ENCODE results near the gene PLCB1. TPM values are rescaled to one million over a fixed set of nuclear protein-coding genes. Genes with fewer than 3 reads are reported as not detected.

The PLCB1 gene
- total and polyA plus RNA-seq, 2 of the 4 experiments (the other 2 are of a cell fraction), result 5.6 to 16.1 TPM

DNA sequence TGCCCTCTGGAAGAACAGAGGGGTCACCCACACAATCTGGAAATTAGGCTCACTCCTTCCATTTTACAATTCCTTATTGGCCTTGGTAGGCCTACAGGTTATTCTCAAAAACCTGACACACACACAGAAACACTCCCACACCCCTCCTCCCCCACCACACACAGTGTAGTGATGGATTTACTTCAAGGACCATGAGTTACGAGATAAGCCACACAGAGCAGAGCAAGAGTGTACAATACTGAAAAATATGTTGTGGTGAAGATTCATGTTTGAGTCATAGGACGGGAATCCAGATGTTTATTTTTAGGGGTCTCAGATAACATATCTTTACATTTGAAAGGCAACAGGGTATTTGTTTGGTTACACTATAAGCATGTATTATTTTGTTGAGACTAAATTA lies 291.9 kb downstream of the PLCB1 start:
- BruUV-seq (replicated peaks), result no TSS peak
- POLR2A ChIA-PET (ENCODE audit: unreplicated experiment), result no interaction called here
- Histone ChIP-seq H3K18ac (ENCODE audit: low read depth, low read length) (no peak overlapping the region; the same call in 1 of the 2 replicates), H2BK15ac (ENCODE audit: low read depth, low read length) (0 out of 3 replicates have a peak overlapping the region, but pooled peaks have one; percentile 22), H3K27me3 (ENCODE audit: control insufficient read depth, insufficient read depth, low read length) (no peaks in the 10 kb centered on the region), H4K5ac (ENCODE audit: low read depth, low read length) (no peak overlapping the region), H2AK5ac (ENCODE audit: low read depth, low read length) (no peak overlapping the region), H3K9me1 (ENCODE audit: insufficient read depth, low read length) (peaks cover 4% of the 10 kb centered on the region; the same call in 1 of the 2 replicates), H2AFZ (replicated peaks; ENCODE audit: low read length, poor library complexity) (no peak overlapping the region), H2BK20ac (ENCODE audit: low read depth, low read length) (peak overlapping the region; percentile 45; the same call in 1 of the 2 replicates), H3K9me3 (ENCODE audit: control insufficient read depth, insufficient read depth, low read length) (no peaks in the 10 kb centered on the region), H2BK5ac (ENCODE audit: low read depth, low read length, poor library complexity, severe bottlenecking) (no peak overlapping the region), H4K91ac (ENCODE audit: insufficient read depth, low read depth, low read length) (no peak overlapping the region; the same call in 1 of the 2 replicates), H4K20me1 (ENCODE audit: insufficient read depth, low read length) (no peaks in the 10 kb centered on the region), H2BK120ac (ENCODE audit: low read depth, low read length) (peak overlapping the region; percentile 32; the same call in 1 of the 2 replicates), H3K4me1 (ENCODE audit: control insufficient read depth, insufficient read depth, low read length) (peaks cover 6% of the 10 kb centered on the region; the same call in 1 of the 2 replicates), H4K8ac (ENCODE audit: low read depth in 2 of 2, low read length in 2 of 2) (peak overlapping the region in 1 of 2 experiments; percentile 44; a peak in 1 of 4 replicates), H3K23ac (ENCODE audit: low read depth, low read length) (no peak overlapping the region), H3K9ac (ENCODE audit: low read depth, low read length) (no peak overlapping the region), H3K4me3 (ENCODE audit: insufficient read depth, low read depth, low read length) (no peak overlapping the region), H3K4ac (ENCODE audit: low read depth, low read length) (0 out of 2 replicates have a peak overlapping the region, but pooled peaks have one; percentile 14), H2AK9ac (replicated peaks; ENCODE audit: low read depth, low read length, poor library complexity) (no peak overlapping the region), H3K27ac (ENCODE audit: insufficient read depth, low read length) (no peak overlapping the region), H3K56ac (ENCODE audit: extremely low read depth, insufficient read depth, low read length) (no peak overlapping the region), H3K4me2 (ENCODE audit: low read depth, low read length) (peak overlapping the region; percentile 10; the same call in 1 of the 2 replicates), H3K36me3 (ENCODE audit: control insufficient read depth, insufficient read depth, low read length) (no peaks in the 10 kb centered on the region), H3K79me1 (ENCODE audit: low read depth in 1 of 2, low read length in 2 of 2) (peaks cover 0 to 4% of the 10 kb centered on the region in 2 experiments; a peak in 1 of 4 replicates), H3K14ac (replicated peaks; ENCODE audit: low read depth, low read length) (no peak overlapping the region)
- CTCF ChIA-PET, result no interaction called here
- WGBS, 2 experiments (ENCODE audit: extremely low coverage in 2 of 2, insufficient read length in 1 of 2), result no CpG with 5 or more reads among the region's 2 CpGs
- intact Hi-C loops (cut with micrococcal nuclease), result no loop called here
- TF ChIP-seq CEBPB (IDR thresholded peaks at IDR 0.05; ENCODE audit: low read depth, low read length), result peak; percentile 9; the same call in 1 of the 2 replicates
- TF ChIP-seq BHLHE40 (IDR thresholded peaks at IDR 0.05; ENCODE audit: low read depth, low read length), result peak; percentile 39; the same call in 1 of the 2 replicates
- no peak for TF ChIP-seq POLR2A (IDR thresholded peaks at IDR 0.05; ENCODE audit: low read depth, low read length)
- peak; percentile 47 for TF ChIP-seq FOS (IDR thresholded peaks at IDR 0.05; ENCODE audit: low read depth, low read length)
- DNase-seq (peak; percentile 86), ATAC-seq (ENCODE audit: low read depth) (peak; percentile 98)
- dilution Hi-C loops (cut with HindIII; ENCODE audit: low sequenced_read_pairs, unreplicated experiment), result no loop called here
- in situ Hi-C loops (cut with MboI; ENCODE audit: low sequenced_read_pairs), result loop anchor here (25.0 kb wide), 1 partner anchor 288 kb away; no protein-coding TSS in a partner anchor
